ENCODE data around the gene USP11. TPM values are rescaled to one million over a fixed set of nuclear protein-coding genes. Genes with fewer than 3 reads are reported as not detected.

Gene USP11
- total RNA-seq, 3 donors from 2014 or later, result 23.9 to 51.6 (median 27.7) TPM

GRCh38 chrX:47194194-47194787 lies 38.5 kb upstream of the USP11 start:
- TF ChIP-seq, protein P1, sequence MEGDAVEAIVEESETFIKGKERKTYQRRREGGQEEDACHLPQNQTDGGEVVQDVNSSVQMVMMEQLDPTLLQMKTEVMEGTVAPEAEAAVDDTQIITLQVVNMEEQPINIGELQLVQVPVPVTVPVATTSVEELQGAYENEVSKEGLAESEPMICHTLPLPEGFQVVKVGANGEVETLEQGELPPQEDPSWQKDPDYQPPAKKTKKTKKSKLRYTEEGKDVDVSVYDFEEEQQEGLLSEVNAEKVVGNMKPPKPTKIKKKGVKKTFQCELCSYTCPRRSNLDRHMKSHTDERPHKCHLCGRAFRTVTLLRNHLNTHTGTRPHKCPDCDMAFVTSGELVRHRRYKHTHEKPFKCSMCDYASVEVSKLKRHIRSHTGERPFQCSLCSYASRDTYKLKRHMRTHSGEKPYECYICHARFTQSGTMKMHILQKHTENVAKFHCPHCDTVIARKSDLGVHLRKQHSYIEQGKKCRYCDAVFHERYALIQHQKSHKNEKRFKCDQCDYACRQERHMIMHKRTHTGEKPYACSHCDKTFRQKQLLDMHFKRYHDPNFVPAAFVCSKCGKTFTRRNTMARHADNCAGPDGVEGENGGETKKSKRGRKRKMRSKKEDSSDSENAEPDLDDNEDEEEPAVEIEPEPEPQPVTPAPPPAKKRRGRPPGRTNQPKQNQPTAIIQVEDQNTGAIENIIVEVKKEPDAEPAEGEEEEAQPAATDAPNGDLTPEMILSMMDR (IDR thresholded peaks at IDR 0.05), result no peak
- Histone ChIP-seq H3K4me3 (peak overlapping the region; percentile 65), H3K4me1 (ENCODE audit: low read depth) (peaks cover 21% of the 10 kb centered on the region), H3K36me3 (ENCODE audit: low read depth) (no peaks in the 10 kb centered on the region), H3K9me3 (no peaks in the 10 kb centered on the region)
- no peak for DNase-seq
- intact Hi-C loops (cut with DNase I, micrococcal nuclease), result loop anchor here in 1 of 2 donors (10.0 kb wide), 2 partner anchors 191 to 331 kb away; no protein-coding TSS in a partner anchor
- ATAC-seq, result peak; percentile 2

GRCh38 chrX:47196098-47196497 lies 36.7 kb upstream of the USP11 start:
- Histone ChIP-seq H3K4me1 (ENCODE audit: low read depth) (peaks cover 21% of the 10 kb centered on the region), H3K9me3 (no peaks in the 10 kb centered on the region), H3K4me3 (no peak overlapping the region), H3K36me3 (ENCODE audit: low read depth) (no peaks in the 10 kb centered on the region)
- TF ChIP-seq, protein P1 (IDR thresholded peaks at IDR 0.05), result no peak
- no peak for DNase-seq
- intact Hi-C loops (cut with DNase I, micrococcal nuclease), result loop anchor here in 1 of 2 donors (10.0 kb wide), 2 partner anchors 189 to 329 kb away; no protein-coding TSS in a partner anchor
- ATAC-seq, result no peak

DNA sequence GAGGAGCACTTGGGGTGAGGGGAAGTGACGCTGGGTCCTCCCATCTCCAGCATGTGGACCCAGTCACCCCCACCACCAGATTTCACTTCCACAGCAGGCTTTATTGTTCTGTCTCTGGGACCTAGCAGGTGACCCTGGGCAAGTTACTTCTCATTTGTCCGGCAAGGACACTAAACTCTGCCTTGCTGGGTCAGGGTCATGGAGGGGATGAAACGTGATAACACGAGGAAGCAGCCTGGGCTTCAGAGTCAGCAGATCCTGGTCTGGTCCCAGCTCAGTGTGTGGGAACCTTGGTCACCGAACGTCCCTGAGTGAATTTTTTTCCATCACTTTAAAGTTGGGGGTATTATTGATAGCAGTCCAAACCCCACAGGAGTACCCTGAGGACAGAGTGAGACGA lies 35.3 kb upstream of the USP11 start:
- peaks cover 21% of the 10 kb centered on the region for H3K4me1 ChIP-seq (ENCODE audit: low read depth)
- TF ChIP-seq, protein P1 (IDR thresholded peaks at IDR 0.05), result no peak
- intact Hi-C loops (cut with DNase I, micrococcal nuclease), result loop anchor here in 1 of 2 donors (10.0 kb wide), 2 partner anchors 187 to 327 kb away; no protein-coding TSS in a partner anchor
- no peak for DNase-seq
- no peak overlapping the region for H3K4me3 ChIP-seq
- no peaks in the 10 kb centered on the region for H3K36me3 ChIP-seq (ENCODE audit: low read depth)
- no peaks in the 10 kb centered on the region for H3K9me3 ChIP-seq
- ATAC-seq, result no peak

DNA sequence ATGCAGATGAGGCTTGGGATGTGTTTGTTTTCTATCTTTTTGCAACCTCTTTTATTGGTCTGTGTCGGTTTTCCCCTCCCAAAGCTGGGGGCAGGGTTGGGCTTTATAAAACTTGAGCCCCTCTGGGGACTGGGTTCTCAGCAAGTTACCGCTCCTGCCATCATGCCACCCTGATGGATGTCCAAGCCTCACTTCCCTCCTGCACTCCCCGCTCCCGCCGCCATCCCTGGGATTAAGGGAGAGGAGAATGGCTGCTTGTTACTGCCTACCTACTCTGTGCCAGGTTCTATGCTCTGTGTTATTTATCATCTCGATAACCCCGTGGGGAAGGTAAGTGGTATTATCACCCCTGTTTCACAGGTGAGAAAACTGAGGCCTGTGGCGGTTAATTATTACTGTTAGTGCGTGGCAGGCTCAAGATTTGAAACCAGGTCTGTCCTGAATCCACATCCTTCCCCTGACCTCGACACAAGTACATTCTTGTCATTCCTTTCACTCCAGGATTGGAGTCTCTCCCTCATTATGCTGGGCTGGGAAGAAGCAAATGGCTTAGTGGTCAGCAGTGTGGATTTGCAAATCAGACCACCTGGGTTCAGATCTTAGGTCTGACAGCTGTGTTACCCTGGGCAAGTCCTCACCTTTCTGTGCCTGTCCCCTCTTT lies 34.7 kb upstream of the USP11 start:
- ATAC-seq, result no peak
- Histone ChIP-seq H3K4me3 (no peak overlapping the region), H3K9me3 (no peaks in the 10 kb centered on the region), H3K4me1 (ENCODE audit: low read depth) (peaks cover 16% of the 10 kb centered on the region), H3K36me3 (ENCODE audit: low read depth) (no peaks in the 10 kb centered on the region)
- DNase-seq, result no peak
- TF ChIP-seq, protein P1 (IDR thresholded peaks at IDR 0.05), result no peak
- intact Hi-C loops (cut with DNase I, micrococcal nuclease), result loop anchor here in 1 of 2 donors (10.0 kb wide), 2 partner anchors 187 to 327 kb away; no protein-coding TSS in a partner anchor

DNA sequence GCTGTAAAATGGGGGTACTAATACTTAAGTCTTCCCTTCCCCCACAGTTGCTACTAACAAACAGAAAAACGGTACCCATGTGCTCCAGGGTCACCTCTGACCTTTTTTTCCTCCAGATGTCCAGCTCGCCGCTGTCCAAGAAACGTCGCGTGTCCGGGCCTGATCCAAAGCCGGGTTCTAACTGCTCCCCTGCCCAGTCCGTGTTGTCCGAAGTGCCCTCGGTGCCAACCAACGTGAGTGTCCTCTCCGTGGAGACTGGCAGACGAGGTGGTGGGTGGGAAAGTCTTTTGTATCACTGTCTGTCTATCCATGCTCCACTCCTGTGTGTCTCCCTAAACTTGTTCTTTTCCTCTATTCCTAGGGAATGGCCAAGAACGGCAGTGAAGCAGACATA lies 34.1 kb upstream of the USP11 start:
- DNase-seq (no peak), ATAC-seq (no peak)
- H3K4me3 ChIP-seq, result no peak overlapping the region
- no peaks in the 10 kb centered on the region for H3K9me3 ChIP-seq
- no peaks in the 10 kb centered on the region for H3K36me3 ChIP-seq (ENCODE audit: low read depth)
- TF ChIP-seq, protein P1 (IDR thresholded peaks at IDR 0.05), result no peak
- intact Hi-C loops (cut with DNase I, micrococcal nuclease), result loop anchor here in 1 of 2 donors (10.0 kb wide), 2 partner anchors 186 to 326 kb away; no protein-coding TSS in a partner anchor
- H3K4me1 ChIP-seq (ENCODE audit: low read depth), result peaks cover 15% of the 10 kb centered on the region

All from mucosa of descending colon (tissue), 3 donors.